ENCODE data around the gene GPRC5C.

- TF ChIP-seq CTCF (IDR thresholded peaks at IDR 0.05) (peak in 1 of 5 experiments; percentile 6), EP300 (IDR thresholded peaks at IDR 0.05) (no peak), POLR2A (IDR thresholded peaks at IDR 0.05) (no peak)
Measured at GRCh38 chr17:74457820-74458166, 25.9 kb downstream of the GPRC5C start.
